WTC11 (cell line): ENCODE measurements around the gene LENG9. TPM values are rescaled to one million over a fixed set of nuclear protein-coding genes. Genes with fewer than 3 reads are reported as not detected.
A peak's percentile ranks its signal among the peaks of the same experiment; 100 is the strongest.

ENCODE experiments used
- CREB1 ChIP-seq: sonication (generic); formaldehyde crosslinking; IDR thresholded peaks from 2 replicates; pipeline ENCODE4 v1.8.0; 2023; ENCODE audit warnings: mild to moderate bottlenecking, missing genetic modification reagents
- CREM ChIP-seq: sonication (generic); formaldehyde crosslinking; IDR thresholded peaks from 2 replicates; pipeline ENCODE4 v1.8.1; 2022; ENCODE audit warnings: mild to moderate bottlenecking, missing genetic modification reagents, moderate library complexity
- ELF4 ChIP-seq: sonication (generic); formaldehyde crosslinking; IDR thresholded peaks from 2 replicates; pipeline ENCODE4 v1.8.1; 2022; ENCODE audit warnings: low read depth, mild to moderate bottlenecking, moderate library complexity, missing genetic modification reagents
- FOXP1 ChIP-seq: sonication (generic); formaldehyde crosslinking; IDR thresholded peaks from 2 replicates; pipeline ENCODE4 v1.8.0; 2022; ENCODE audit warnings: missing genetic modification reagents, mild to moderate bottlenecking, moderate library complexity, borderline replicate concordance
- IRF2 ChIP-seq: sonication (generic); formaldehyde crosslinking; IDR thresholded peaks from 2 replicates; pipeline ENCODE4 v1.8.0; 2022; ENCODE audit warnings: low read depth, missing genetic modification reagents, borderline replicate concordance
- JUN ChIP-seq: sonication (generic); formaldehyde crosslinking; IDR thresholded peaks from 2 replicates; pipeline ENCODE4 v1.8.0; 2023; ENCODE audit warnings: mild to moderate bottlenecking, missing genetic modification reagents
- OVOL2 ChIP-seq: fragments of 250-450 bp; sonication (Bioruptor Pico); IDR thresholded peaks from 2 replicates; pipeline ENCODE4 v1.9.0; 2021; ENCODE audit warnings: mild to moderate bottlenecking, borderline replicate concordance
- SMAD4 ChIP-seq: sonication (generic); formaldehyde crosslinking; IDR thresholded peaks from 2 replicates; pipeline ENCODE4 v1.8.0; 2022; ENCODE audit warnings: mild to moderate bottlenecking, missing genetic modification reagents
- ZBTB21 ChIP-seq: sonication (generic); formaldehyde crosslinking; IDR thresholded peaks from 2 replicates; pipeline ENCODE4 v1.8.1; 2023; ENCODE audit warnings: mild to moderate bottlenecking, missing genetic modification reagents, borderline replicate concordance
- ZNF396 ChIP-seq: fragments of 250-450 bp; sonication (Bioruptor Pico); IDR thresholded peaks from 2 replicates; pipeline ENCODE4 v1.8.0; 2021; ENCODE audit warnings: mild to moderate bottlenecking, moderate library complexity, borderline replicate concordance
- ZNF423 ChIP-seq: fragments of 250-450 bp; sonication (Bioruptor Pico); IDR thresholded peaks from 2 replicates; pipeline ENCODE4 v2.1.2; 2022; ENCODE audit warnings: mild to moderate bottlenecking, moderate library complexity
- ZNF512 ChIP-seq: sonication (generic); formaldehyde crosslinking; IDR thresholded peaks from 2 replicates; pipeline ENCODE4 v1.8.1; 2022; ENCODE audit warnings: missing genetic modification reagents, borderline replicate concordance
- ZSCAN18 ChIP-seq: fragments of 250-450 bp; sonication (Bioruptor Pico); IDR thresholded peaks from 2 replicates; pipeline ENCODE4 v2.1.2; 2022; ENCODE audit warnings: mild to moderate bottlenecking, moderate library complexity
- total RNA-seq: library from RNA; stranded (reverse); gene quantifications from 3 replicates; pipeline ENCODE4 v1.2.3, GENCODE V29; 2021
- TF ChIP-seq, protein P1 (sequence below): fragments of 250-450 bp; sonication (Bioruptor Pico); IDR thresholded peaks from 2 replicates; pipeline ENCODE4 v1.9.0; 2021; ENCODE audit warnings: moderate library complexity, mild to moderate bottlenecking, inconsistent platforms, borderline replicate concordance
- TF ChIP-seq, protein P2 (sequence below): sonication (generic); formaldehyde crosslinking; IDR thresholded peaks from 2 replicates; pipeline ENCODE4 v1.8.1; 2023; ENCODE audit warnings: mild to moderate bottlenecking, missing genetic modification reagents, borderline replicate concordance
- TF ChIP-seq, protein P3 (sequence below): sonication (generic); formaldehyde crosslinking; IDR thresholded peaks from 2 replicates; pipeline ENCODE4 v1.8.1; 2022; ENCODE audit warnings: mild to moderate bottlenecking, moderate library complexity, missing genetic modification reagents
- TF ChIP-seq, protein P4 (sequence below): sonication (generic); formaldehyde crosslinking; IDR thresholded peaks from 2 replicates; pipeline ENCODE4 v1.8.1; 2023; ENCODE audit warnings: mild to moderate bottlenecking, missing genetic modification reagents
- TF ChIP-seq, protein P5 (sequence below): sonication (generic); formaldehyde crosslinking; IDR thresholded peaks from 2 replicates; pipeline ENCODE4 v1.8.0; 2023; ENCODE audit warnings: missing genetic modification reagents

Gene LENG9
- total RNA-seq, 1 experiment from 2014 or later = 6.1 TPM

DNA sequence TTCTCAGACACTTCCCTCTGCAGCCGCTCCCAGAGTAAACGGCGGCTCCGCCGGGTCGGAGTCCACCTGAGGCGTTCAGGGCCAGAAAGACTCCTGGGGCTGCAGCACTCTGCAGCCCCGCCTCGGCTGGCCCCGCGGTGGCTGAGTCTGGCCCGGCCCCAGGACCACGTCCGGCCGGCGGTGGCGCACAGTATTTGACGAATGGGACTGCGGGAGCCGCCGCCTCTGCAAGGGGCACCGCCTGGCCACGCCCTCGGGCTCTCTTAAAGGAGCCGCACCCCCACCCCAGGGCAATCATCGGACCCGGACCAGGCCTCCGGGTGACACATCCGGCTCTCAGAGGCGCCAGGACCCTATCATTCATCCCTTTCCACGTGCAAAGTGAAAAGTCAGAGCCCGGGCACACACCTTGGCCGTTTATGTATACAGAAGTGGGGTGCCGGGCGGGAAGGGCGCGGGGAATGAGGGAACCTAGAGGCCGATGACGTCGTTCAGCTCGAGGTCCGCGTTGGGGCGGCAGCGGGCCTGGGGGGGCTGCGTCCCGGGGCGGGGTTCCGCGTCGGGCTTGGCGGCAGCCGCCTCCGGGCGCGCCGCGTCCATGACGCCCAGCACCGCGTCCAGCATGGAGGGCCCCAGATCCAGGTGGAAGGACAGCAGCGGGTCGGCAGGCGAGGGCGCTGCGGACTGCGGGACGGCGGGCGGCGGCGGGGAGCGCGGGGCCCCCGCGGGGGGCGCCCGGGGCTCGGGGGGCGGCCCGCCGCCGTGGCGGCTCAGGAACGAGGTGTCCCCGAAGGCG lies 1.2 kb upstream of the LENG9 start (continued):
- TF ChIP-seq, protein P1, sequence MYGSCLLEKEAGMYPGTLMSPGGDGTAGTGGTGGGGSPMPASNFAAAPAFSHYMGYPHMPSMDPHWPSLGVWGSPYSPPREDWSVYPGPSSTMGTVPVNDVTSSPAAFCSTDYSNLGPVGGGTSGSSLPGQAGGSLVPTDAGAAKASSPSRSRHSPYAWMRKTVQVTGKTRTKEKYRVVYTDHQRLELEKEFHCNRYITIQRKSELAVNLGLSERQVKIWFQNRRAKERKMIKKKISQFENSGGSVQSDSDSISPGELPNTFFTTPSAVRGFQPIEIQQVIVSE (CRISPR knock-in tag) = no peak
- TF ChIP-seq ZSCAN18 (no peak), CREB1 (CRISPR knock-in tag) (no peak), OVOL2 (CRISPR knock-in tag) (no peak), JUN (CRISPR knock-in tag) (0 out of 2 replicates have a peak, but pooled peaks have one; percentile 36), SMAD4 (CRISPR knock-in tag) (no peak), ZBTB21 (no peak), CREM (CRISPR knock-in tag) (peak; percentile 89), IRF2 (CRISPR knock-in tag) (no peak), ZNF396 (CRISPR knock-in tag) (no peak), ELF4 (CRISPR knock-in tag) (no peak), ZNF512 (CRISPR knock-in tag) (no peak), ZNF423 (CRISPR knock-in tag) (no peak), FOXP1 (CRISPR knock-in tag) (peak; percentile 68; the same call in 1 of the 2 replicates)
- TF ChIP-seq, protein P2, sequence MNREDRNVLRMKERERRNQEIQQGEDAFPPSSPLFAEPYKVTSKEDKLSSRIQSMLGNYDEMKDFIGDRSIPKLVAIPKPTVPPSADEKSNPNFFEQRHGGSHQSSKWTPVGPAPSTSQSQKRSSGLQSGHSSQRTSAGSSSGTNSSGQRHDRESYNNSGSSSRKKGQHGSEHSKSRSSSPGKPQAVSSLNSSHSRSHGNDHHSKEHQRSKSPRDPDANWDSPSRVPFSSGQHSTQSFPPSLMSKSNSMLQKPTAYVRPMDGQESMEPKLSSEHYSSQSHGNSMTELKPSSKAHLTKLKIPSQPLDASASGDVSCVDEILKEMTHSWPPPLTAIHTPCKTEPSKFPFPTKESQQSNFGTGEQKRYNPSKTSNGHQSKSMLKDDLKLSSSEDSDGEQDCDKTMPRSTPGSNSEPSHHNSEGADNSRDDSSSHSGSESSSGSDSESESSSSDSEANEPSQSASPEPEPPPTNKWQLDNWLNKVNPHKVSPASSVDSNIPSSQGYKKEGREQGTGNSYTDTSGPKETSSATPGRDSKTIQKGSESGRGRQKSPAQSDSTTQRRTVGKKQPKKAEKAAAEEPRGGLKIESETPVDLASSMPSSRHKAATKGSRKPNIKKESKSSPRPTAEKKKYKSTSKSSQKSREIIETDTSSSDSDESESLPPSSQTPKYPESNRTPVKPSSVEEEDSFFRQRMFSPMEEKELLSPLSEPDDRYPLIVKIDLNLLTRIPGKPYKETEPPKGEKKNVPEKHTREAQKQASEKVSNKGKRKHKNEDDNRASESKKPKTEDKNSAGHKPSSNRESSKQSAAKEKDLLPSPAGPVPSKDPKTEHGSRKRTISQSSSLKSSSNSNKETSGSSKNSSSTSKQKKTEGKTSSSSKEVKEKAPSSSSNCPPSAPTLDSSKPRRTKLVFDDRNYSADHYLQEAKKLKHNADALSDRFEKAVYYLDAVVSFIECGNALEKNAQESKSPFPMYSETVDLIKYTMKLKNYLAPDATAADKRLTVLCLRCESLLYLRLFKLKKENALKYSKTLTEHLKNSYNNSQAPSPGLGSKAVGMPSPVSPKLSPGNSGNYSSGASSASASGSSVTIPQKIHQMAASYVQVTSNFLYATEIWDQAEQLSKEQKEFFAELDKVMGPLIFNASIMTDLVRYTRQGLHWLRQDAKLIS (CRISPR knock-in tag) = no peak
- TF ChIP-seq, protein P3, sequence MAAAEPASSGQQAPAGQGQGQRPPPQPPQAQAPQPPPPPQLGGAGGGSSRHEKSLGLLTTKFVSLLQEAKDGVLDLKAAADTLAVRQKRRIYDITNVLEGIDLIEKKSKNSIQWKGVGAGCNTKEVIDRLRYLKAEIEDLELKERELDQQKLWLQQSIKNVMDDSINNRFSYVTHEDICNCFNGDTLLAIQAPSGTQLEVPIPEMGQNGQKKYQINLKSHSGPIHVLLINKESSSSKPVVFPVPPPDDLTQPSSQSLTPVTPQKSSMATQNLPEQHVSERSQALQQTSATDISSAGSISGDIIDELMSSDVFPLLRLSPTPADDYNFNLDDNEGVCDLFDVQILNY (CRISPR knock-in tag) = peak; percentile 19
- TF ChIP-seq, protein P4, sequence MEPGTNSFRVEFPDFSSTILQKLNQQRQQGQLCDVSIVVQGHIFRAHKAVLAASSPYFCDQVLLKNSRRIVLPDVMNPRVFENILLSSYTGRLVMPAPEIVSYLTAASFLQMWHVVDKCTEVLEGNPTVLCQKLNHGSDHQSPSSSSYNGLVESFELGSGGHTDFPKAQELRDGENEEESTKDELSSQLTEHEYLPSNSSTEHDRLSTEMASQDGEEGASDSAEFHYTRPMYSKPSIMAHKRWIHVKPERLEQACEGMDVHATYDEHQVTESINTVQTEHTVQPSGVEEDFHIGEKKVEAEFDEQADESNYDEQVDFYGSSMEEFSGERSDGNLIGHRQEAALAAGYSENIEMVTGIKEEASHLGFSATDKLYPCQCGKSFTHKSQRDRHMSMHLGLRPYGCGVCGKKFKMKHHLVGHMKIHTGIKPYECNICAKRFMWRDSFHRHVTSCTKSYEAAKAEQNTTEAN (CRISPR knock-in tag) = 0 out of 2 replicates have a peak, but pooled peaks have one; percentile 16
- TF ChIP-seq, protein P5, sequence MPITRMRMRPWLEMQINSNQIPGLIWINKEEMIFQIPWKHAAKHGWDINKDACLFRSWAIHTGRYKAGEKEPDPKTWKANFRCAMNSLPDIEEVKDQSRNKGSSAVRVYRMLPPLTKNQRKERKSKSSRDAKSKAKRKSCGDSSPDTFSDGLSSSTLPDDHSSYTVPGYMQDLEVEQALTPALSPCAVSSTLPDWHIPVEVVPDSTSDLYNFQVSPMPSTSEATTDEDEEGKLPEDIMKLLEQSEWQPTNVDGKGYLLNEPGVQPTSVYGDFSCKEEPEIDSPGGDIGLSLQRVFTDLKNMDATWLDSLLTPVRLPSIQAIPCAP (CRISPR knock-in tag) = peak; percentile 60; the same call in 1 of the 2 replicates
